HS-27A (cell line): ENCODE results near the gene AHCTF1.
"Not testable (repeated sequence)": the region's sequence is repeated elsewhere in the genome, so short reads cannot be mapped to it uniquely, and the experiment has no call there.

Experiments used
- DNase-seq: peaks from one replicate; pipeline ENCODE4 v3.0.0-alpha.2; 2012; ENCODE audit warnings: low read depth, missing footprints

Gene AHCTF1

DNA sequence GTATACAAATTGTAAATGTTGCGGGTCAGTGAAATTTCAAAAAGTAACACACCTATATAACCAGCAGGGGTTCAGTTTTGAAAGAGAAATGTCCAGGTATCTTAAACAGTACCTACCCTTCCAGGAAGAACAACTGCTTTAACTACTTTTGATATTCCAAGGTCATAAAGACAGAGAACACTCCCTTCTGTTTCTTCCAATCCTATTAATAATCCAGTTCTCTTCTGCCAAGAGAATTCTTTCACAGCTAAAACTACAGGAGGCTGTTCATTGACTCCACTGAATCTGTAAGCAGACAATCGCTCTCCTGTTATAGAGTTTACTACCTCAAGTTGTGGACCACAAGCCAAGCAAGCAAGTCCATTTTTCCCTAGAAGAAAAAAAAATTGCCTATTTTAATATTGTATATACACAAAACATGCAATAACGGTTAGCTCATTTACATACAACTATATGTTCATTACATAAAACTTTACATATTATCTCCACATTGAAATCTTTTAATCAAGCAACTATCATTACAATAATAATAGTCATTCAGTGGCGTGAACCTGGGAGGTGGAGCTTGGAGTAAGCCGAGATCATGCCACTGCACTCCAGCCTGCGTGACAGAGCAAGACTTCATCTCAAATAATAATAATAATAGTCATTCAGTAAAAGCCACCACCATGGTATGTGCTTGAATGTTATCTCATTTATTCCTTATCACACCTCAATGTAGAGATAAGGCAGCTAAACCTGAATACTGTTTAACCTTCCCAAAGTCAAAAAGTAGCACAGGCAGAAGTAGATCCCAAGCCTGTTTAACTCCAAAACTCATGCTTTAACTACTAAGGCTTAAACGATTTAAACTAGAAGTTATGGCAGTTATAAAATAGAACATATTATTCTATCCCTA lies 15.5 kb downstream of the AHCTF1 start:
- not testable (repeated sequence) for DNase-seq

DNA sequence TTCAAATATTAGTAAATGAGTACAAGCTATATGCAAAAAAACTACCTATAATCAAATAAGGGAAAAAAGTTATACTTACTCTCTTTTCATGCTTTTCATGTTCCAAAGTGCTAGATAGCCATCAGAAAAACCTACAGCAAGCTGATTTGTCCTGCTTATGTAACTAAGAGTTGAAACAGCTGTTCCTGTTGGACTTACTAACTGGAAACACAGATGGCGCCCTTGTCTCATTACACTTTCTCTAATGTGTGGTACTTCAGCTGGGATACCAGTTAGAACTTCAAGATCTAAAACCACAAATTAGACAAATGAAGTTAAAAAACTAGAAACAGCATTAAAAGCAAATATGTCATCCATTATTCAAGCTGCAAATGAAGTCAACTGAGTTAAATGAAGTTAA lies 24.3 kb downstream of the AHCTF1 start:
- no peak for DNase-seq

DNA sequence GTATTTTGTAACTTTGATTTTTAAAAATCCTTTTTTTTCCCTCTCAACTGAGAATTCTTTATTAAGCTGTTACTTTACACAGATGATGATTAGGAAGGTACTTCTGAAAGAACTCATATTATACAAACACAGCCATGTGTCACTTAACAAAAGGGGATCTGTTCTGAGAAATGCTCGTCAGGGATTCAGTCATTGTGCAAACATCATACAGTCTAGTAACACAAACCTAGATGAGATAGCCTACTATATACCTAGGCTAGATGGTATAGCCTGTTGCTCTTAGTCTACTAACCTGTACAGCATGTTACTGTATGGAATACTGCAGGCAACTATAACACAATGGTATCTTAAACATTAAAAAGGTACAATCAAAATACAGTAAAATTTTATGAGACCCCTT lies 24.9 kb downstream of the AHCTF1 start:
- no peak for DNase-seq

GRCh38 chr1:246901874-246902273 lies 29.9 kb downstream of the AHCTF1 start:
- no peak for DNase-seq

GRCh38 chr1:246897302-246897701 lies 34.4 kb downstream of the AHCTF1 start:
- DNase-seq: no peak

DNA sequence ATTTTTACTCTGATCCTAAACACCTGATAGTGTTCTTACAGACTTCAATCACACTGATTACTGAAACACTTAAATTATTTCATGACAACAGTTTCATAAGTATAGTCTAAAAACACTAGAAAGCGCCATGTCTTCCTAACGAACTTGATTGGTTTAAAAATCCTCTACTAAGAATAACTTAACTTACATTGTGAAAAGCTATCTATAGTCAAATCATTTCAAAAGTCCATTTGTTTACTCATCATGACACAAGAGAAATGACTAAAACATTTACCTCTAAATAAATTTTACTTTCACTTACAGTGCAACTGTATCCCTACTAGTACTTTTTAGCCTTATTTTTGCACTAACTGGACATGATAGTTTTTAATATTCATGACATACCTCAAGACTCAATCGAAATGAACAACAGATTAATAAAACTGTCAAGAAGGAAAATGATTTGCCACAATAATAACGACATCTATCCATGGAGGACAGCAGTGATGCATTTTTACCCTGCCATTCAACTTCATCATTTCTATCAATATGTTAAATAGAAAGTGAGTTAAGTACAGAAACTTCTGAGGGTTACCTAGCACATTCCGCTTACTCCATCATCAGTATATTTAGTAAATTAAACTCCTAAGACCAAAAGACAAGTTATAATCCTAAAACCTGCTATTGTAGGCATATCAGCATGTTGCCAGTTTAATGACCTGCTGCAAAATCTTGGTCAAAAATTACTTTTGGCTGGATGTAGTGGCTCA lies 38.4 kb downstream of the AHCTF1 start:
- DNase-seq: no peak

DNA sequence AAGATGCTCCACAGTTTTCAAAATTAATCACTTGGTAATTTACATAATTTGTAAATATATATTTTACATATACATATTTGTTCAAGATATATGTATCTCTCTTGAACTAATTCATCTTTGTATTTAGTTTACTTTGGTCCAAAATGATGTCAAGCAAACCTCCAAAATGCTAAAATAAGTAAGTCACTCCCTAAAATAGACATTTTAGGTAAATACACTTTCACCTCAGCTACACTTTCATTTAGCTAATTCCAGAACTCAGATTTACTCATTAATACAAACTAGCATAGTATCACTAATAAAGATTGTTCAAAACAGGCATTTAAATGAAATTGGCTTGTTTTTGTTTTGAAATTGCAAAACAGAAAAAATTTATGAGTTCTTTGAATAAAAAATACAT lies 40.6 kb downstream of the AHCTF1 start:
- DNase-seq: no peak

- no peak for DNase-seq
These were observed 43.2 kb downstream of the AHCTF1 start for GRCh38 chr1:246888522-246888921.

DNA sequence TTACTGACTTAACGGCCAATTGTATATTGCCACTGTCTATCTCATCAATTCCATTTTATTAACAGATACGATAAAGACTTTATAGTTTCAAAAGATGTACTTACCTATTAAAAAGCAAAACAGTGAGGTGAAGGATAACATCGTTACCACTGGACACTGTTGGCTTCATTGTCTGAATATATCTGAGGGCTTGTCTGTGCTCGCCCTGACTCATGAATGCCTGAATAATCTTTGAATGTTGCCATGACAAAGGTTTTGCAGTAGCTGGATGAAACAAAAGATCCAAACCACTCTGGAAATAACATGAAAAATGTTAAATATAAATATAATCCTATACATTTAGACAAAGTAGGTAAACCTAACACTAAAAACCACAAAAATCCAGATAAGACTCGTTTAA lies 46.4 kb downstream of the AHCTF1 start:
- DNase-seq: not testable (repeated sequence)

DNA sequence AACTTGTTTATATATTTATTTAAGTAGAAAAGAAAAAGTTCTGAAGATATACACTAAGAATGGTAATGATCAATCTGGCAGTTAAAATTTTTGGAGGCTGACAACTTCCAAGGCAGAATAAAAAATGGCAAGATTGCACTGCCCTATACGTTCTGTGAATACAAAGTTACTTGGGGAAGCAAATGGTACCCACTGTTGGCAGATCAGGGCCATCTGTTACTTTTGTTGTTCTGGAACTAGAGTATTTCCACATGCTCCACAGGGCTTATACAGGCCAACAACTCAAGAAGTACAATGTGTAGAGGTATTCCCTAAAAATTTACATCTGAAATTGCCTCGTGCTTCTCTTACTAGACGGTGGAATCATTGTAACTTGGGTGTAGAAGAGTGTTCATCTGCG lies 53.2 kb downstream of the AHCTF1 start:
- no peak for DNase-seq

DNA sequence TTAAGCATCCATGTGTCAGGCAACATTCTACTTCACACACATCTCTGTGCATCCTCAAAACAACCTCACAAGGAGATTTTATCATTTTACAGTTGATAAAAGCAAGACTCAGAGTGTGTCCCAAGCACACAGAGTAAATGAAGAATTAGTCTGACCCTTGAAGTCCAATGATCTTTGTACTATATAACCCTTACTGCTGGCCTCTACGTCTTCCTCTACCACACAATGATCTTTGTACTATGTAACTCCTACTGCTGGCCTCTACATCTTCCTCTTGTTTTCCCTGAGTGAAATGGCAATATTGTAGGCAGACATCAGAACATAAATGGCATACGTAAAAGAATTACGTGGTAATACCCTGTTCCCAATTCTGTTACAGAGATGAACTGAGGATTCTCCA lies 55.3 kb downstream of the AHCTF1 start:
- DNase-seq: no peak

DNA sequence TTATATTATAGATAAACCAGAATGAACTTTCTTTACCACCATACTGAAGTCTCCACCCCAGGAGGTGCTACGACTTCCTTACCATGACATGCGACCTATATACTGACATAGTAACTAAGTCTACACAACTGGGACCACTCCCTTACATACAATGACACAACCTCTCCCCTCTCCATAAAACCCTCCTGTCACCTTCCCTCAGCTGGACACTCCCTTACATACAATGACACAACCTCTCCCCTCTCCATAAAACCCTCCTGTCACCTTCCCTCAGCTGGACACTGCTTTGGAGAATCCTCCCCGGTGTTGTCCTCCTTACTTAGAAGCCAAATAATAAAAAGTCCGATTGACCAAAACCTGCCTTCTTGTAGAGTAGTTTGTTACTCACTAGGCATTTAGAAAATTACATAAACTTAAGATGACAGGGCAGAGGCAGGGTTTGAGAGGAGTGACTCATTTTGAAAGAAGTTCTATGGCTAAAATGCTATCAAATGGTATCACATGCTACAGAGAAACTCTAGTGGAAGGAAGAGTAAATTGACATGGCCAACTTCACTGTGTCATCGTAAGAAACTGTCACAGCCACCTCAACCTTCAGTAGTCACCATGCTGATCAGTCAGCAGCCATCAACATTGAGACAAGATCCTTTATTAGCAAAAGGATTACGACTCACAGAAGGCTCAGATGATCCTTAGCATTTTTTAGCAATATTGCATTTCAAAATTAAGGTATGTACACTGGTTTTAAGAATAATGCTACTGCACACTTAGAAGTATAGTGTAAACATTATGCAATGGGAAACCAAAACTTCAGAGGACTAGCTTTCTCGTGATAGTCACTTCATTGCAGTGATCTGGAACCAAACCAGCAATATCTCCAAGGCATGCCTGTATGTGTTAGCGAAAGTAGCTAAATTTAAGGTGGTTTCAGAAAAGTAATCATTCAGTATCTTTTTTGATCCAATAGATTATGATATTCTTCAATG lies 56.4 kb downstream of the AHCTF1 start:
- peak; percentile 41 for DNase-seq

GRCh38 chr1:246865921-246866320 lies 65.8 kb downstream of the AHCTF1 start:
- DNase-seq: no peak

DNA sequence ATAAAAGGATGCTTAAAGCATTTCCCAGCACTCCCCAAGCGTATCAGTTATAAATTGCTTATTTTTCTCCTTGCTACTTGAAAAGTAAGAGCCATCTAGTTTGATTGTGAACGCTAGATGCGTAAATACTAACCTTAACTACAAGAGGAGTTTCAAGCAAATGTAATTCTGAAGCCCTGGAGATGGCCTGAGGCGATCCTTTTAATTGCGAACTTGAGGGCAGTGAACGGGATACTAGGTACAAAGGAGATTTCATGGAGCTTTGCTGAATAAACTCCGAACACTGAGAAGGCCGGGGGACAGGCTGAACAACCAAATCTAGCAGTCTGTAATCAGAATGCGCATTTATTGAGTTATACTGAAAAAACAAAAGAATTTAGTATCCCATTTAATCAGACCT lies 68.0 kb downstream of the AHCTF1 start:
- not testable (repeated sequence) for DNase-seq

GRCh38 chr1:246860401-246860800 lies 71.3 kb downstream of the AHCTF1 start:
- DNase-seq: no peak

GRCh38 chr1:246856371-246856770 lies 75.4 kb downstream of the AHCTF1 start:
- DNase-seq: no peak

GRCh38 chr1:246850640-246851039 lies 81.1 kb downstream of the AHCTF1 start:
- DNase-seq: not testable (repeated sequence)

DNA sequence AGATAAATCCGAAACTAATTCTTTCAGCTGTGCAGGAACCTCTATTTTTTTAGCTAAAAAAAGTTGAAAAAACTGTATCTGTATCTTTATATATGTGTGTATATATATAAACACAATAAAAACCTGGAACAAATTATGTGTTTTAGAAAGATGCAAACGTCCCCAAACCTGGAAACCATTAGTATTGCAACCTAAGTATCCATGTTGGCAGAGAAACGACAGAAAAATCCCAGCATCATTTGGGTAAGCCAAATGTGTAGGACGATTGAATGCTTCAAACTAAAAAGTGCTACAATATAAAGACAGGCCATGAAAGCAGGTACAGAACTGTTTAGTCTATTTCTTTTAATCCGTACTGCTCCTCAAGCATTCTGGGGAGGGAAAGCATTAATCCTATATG lies 87.9 kb downstream of the AHCTF1 start:
- DNase-seq: no peak

- not testable (repeated sequence) for DNase-seq
These were observed 91.0 kb downstream of the AHCTF1 start for GRCh38 chr1:246840761-246841160.

GRCh38 chr1:246838118-246838456 lies 93.7 kb downstream of the AHCTF1 start:
- no peak for DNase-seq

- no peak for DNase-seq
These were observed 94.2 kb downstream of the AHCTF1 start for GRCh38 chr1:246837418-246838117.
